GM18861 (cell line): Measurements from ENCODE around the gene NR2F1-AS1.
"Not testable (repeated sequence)": the region's sequence is repeated elsewhere in the genome, so short reads cannot be mapped to it uniquely, and the experiment has no call there.

Experiments used
- ATAC-seq: cut with Tn5 transposase; IDR thresholded peaks from one replicate; pipeline ENCODE4 v1.9.1; 2021; ENCODE audit not compliant: unreplicated experiment

NR2F1-AS1 gene

DNA sequence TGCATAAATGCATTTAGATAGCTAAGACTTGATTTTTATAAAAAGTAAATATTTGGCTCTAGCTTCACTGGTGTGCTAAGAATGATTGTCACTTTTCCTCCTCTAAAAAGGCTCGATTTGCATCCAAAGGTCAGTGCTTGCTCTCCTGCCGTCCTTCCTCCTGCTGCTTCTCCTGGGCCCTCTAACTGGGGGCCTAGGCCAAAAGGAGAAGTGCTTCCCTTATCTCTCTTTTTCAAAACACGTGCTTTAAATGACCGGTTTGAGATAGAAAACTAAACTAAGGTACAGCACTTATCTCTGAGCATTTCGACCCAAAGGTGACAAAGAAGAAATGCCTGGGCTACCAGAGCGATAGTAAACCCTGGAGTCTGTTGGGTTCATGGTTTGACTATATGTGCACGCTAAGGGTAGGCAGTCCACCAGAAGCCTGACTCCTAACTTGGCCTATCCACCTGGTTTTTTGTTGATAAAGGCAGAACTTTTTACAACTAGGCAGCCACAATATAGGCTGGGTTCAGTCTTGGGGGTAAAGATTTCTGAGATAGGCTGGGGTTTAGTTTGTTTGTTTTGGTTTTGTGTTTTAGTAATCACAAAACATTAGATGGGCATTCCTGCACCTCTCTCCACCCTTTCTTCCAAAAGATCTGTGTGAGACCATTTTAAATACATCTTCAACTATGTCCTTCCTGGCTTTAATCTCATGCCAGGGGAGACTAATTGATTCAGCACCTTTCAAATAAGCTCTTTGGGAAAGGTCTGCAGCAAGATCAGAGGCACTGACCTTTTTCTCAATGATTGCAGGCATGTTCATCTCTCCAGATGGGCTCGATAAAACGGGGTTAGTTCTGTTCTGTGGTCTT lies 3.8 kb downstream of the NR2F1-AS1 start:
- ATAC-seq: no peak

DNA sequence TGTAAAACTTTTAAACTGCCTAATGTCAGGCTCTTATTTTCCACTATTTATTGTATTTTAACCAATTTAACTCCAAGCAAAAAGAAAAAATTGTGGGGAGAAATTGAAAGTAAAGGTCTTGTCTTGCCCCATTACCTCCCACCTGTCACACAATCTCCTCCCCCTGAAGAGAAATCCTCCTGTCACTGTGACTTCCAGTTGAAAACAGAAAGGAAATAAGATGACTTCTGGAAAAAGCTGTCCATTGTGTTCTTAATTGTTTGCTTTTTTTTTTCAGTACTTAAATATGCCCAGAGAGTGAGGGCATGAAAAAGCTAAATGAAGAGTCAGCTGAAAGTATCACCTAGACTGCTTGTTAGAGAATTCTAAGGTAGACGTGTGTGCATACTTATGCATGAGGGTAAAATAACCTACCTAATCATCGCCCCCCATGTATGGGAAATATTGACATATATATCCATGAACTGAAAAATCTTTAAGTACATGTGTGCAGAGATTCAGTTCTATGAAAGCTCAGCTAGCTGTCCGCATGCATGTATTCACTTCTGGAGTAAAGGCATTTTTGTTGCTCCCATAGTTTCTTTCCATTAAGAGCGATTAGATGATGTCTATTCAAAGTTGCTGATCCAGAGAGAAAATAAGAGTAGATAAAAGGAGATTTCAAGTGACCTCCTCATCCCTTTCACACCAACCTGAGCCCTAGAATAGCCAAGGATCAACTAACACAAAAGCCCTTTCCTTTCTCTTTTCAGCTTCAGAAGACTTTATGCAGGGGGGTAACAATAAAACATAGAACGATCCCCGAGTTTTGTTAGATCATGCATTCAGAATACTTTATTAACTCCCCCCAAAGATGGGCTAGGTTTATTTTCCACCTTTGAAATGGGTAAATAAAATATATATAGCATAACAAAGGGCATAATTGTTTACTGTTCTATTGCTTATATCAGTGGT lies 5.3 kb downstream of the NR2F1-AS1 start:
- no peak for ATAC-seq

DNA sequence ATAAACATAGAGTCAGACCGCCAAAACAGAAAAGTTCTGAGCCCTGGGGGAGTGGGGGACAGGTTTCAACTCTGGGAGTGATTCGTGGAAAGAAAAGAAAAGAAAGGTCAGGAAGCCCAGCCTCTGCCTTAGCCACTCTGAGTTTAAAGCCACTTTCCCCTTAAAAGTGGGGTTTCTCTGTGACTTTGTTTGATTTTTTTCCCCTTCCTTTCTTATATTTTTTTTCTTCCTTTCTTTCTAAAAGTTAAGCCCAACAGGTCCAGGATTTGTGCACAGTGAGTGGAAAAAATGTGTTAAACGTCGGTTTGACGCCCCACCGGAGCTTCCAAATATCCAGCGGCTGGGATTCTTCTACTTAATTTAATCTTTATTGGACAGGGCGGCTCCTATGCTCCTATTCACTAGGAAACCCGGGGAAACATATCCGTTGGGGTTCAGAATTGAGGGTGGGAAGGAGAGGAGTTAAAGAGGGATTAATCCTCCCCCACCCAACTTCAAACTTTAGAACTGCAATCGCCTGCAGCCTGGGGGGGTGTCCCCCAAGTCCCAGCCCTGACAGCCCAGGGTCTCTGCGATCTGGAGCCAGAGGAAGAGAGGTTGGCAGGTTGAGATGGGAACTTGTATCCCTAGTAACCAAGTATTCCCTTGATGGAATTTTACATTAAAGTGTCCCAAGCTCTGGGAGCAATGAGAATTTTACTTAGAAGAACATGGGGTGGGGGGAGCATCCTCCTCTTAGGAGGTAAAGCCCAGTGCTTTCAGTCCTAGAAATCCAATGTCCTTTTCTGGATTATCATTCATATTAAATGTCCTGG lies 6.3 kb downstream of the NR2F1-AS1 start:
- ATAC-seq: no peak

DNA sequence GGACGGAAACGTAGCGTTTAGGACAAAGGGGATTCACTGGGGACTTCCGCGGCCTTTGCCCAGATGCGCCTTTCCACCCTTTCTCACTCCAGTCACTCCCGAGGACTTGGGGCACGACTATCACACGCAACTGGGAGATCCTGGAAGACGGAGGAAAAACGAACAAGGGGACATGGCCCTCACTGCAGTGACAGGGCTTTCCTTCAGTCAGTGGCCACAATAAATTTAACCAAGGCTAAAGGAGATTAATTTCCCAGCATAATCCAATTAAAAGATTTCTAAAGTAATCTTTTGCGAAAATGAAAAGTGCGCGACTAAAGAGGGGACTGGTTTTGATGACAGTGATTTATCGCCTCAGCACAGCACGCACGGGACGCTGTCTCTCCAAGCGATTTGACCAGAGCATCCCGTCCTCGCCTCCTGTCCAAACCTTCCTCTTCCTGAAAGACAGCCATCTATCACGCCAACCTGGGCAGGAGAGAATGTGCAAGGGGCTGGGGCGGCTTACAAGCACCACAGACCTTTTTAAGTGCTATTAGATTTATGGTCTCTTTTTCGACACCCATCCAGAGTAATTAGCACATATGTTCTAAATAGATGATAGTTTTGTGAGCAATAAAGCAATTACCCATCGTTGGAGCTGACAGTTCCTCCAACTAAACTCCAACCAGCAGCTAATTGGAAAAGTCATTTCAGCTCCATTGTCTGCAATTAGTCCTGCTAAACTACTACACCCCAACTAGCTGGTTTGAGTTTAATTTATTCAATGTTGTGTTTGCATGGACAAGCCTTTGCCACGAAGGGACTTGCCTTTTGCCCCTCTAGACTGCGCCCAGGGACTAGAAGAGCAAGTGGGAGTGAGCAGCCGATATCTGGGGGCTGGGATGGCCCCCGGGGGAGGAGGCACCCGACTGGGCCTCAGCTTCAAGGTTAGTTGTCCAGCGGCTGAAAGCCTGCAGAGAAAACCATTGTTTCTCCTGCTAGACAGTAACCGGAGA lies 7.4 kb downstream of the NR2F1-AS1 start:
- ATAC-seq: no peak

DNA sequence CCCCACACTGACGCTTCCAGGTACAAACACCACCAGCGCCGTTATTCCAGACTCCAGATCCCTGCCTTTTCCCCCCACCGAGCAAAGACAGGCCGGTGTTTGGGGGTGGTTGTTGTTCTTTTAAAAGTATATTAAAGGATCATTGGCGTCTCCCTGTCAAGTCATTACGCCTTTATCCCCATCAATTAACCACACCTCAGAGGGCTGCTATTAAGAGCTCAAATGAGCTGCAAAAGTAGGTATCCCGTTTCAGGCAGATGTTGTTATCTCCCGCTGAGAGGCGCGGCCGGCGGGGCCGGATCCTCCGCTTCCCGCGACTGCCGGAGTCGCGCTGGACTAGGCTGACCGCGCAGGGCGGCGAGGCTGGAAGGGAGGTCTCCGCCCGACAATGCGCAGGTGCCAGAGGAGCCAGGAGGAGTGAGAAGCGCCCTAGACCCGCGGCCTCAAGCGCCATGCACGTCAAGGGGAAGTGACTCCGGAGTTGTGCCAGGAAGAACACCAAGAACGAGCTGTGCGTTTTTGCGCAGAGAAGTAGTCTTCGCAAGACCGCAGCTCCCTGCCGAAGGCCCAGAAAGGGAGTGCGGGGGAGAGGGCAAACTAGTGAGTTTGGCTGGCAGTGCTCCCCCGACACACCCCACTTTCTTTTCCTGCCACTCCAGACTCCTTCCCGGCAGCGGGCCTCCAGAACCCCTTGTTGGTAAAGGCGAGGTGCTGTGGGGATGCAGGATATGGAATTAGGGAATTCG lies 8.2 kb downstream of the NR2F1-AS1 start:
- no peak for ATAC-seq

DNA sequence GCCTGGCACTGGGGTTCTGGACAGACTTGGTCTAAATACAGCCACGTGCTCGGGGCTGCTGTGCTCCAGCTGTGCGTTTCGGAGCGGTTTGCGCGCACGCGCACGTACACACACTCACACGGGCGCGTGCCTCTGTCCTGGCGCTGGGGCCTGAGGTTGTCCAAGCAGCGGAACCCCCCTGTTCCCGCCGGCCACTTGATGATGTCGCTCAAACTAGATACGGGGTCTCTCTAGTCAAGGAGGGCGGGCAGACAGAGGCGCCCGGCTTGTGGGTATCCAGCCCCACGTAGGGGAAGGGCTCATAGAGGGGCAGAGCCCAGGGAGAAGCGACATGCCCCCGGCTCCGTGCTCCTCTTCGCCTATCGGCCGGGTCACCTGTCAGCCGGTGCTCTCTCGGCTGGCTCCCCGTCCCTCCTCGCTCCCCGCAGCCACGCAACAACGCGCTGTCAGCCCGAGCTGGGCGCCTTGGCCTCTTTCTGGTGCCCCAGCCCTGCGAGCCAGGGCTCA lies 8.9 kb downstream of the NR2F1-AS1 start:
- ATAC-seq: no peak

DNA sequence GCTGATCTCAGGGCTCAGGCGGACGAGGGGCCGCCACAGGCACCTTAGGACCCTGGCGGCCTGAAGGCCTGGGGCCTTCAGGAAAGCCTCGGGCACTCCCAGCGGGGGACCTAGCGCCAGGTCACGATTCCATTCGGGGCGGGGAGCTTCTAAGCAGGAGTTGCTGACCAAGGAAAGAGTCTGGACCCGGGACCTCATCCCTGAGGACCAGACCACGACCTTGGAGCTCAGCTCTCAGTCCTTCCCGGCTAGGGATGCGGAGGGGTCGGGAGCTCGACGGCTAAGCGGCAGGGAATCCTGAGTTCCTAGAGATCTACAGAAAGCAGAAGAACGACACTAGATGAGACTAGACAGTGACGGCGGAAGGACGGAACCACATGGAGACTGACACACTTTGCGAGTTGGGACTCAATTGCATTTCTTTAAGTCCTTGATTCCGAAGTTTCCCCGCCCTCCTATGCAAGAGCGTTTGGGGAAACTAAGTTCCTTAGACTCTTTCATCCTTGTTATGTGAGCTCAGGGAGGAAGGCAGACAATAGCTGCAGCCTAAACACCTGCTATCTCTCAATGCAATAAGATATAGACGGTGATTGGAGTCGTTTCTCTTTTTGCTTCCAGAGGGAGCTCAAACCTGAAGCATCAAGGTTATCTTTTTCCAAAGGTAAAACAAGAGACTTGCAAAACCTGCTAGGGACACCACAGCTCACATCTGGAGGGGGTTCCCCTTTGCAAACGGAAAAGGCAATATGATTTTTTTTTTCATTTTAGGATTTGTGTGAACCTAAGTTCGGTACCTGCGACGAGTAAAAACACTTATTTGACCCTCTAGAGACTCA lies 9.7 kb downstream of the NR2F1-AS1 start:
- no peak for ATAC-seq

DNA sequence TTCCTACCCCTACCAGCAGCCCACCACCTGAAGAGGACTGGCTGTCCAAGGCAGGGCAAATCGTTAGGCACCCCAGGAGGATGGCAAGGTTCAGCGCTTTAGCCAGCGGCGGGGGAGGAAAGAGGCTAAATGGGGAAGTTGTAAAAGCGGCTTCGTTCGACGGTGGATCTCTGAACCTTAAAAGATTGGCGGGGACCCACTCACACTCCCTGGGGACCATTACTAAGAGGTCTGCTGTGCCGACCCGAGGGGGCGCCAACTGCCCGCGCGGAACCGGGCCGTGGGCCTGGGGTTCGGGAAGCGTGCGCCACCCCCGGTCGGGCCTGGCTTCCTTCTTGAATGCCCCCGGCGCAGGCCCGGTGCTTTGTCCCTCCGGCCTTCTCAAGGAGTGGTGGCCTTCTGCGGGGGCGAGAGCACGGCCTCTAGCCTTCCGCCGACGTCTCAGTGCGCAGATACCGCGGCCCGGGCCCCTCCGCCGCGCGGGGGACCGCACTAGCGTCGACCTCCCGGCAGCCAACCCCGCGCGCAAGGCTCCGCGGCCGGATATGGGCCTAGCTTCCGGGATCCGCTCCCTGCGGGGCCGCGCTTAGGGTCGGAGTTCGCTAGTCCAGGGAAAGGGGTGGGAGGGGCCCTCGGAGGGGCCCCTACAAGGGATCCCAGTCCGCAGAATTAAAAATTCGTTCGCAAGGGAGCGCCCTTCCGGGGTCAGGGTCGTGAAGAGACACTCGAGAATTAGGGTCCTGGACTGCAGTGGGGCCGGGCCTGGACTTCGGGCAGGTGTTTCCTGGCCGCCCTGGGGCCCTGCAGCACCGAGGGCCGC lies 10.5 kb downstream of the NR2F1-AS1 start:
- ATAC-seq: no peak

DNA sequence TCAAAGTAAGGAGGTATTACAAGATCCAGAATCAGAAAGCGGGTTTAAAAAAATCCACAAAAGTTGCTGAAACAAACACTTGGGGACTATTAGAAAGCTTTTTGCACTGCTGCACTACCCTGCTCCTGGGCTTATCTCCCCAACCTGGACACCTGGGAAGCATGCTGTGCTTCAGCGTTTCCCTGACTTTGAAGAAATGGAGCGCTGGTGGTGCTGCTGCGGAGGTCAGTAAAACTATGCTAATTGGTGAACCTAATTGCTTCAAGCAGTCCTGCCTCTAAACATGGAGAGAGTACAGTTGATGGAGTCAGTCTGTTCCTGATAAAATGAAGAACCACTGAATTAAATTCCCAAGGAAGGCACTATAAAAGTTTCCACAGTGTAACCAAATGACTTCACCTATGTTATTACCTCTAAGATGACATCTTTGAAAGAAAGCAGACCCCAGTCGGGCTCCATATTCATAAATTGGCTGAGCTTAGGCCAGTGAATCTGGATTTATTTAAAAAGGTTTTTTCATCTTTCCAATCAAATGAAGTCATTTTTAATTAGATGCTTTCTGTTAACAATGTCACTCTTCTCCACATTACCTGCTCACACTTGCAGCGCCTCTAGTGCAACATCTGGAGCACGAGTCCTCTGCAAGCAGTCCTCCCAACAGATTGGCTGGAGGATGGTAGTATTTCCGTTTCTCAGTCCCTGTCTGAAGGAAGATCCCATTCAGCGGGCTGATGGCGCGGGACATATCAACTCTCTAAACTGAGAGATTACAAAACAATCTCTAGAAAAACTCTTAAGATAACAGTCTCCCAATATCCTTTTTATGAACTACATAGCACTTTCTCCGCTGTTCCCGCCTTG lies 11.5 kb downstream of the NR2F1-AS1 start:
- ATAC-seq: no peak

DNA sequence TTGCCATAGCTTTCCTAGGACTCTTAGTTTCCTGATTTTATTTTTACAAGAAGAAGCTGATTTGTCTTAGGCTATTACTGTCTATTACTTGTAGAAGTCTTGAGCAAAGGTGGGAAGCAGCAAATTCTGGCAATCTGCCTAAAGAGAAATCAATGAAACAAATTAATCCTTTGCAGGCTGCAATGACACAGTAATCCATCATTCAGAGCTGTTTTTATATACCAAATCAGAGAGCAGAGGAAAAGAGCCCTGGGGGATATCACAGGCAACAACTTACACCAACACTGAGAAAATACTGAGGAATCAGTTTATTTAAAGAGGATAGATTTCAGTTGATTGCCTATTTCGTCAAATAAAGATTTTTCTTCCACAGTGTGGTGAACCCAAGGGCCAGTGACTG lies 13.6 kb downstream of the NR2F1-AS1 start:
- ATAC-seq: no peak

DNA sequence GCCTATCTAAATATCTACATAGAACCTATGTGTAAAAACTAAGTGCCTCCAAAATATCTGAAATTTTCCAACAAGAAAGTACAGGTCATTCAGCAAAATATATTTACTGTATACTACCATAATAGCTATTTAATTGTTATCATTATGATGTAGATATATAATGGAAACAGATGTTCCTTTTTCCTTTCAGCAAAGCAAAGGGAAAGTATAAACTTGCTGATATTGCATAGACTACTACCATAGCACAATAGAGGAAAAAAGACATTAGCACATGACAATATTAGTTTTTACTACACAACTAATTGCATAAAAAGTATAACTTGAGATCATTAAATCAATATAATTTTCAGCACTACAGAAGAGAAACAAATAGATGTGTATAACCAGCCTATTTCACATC lies 14.9 kb downstream of the NR2F1-AS1 start:
- no peak for ATAC-seq

DNA sequence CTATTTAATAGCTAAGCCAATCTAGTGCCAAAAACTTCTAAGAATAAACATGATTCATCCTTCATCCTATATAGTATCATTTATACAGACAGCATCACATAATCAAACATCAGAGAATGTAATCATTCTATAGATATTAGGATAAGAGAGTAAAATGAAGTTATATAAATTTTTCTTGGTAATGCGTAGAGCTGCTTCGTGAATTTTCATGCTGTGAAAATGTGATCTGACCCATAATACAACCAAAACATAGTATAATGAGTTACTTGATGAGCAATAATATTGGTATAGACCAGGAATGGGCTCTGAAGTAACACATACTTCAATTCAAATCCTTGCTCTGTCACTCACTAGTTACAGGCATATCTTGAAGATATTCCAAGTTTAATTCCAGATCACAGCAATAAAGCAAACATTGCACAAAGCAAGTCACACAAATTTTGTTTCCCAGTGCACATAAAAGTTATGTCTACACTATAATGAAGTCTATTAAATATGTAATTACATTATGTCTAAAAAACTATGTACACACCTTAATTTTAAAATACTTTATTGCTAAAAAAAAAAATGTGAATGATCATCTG lies 23.9 kb downstream of the NR2F1-AS1 start:
- no peak for ATAC-seq

DNA sequence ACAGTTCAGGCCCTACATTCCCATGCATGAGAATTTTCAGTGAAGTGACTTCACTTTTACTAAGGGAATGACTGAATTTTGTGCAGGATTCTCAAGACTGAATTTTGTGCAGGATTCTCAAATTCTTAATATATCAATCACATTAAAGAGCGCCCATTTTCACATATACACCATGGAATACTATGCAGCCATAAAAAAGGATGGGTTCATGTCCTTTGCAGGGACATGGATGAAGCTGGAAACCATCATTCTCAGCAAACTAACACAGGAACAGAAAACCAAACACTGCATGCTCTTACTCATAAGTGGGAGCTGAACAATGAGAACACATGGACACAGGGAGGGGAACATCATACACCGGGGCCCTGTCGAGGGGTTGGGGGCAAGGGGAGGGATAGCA lies 31.4 kb downstream of the NR2F1-AS1 start:
- ATAC-seq: not testable (repeated sequence)

DNA sequence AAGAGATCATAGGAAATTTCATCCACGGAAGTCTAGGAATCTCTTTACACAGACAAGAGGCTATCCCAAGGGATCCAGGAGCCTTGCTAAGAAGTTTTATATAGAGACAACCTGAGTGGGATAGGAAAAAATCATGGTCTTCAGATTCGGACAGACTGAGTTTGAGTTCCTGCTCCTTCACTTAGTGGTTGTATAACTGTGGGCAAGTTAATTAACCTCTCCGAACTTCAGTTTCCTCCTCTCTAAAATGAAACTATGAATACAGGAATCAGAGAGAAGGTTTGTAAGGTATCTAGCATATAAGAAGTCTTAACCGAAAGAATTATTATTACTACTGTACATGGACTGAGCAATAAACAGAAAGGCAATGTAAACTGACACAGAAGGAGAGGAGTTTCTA lies 35.1 kb downstream of the NR2F1-AS1 start:
- no peak for ATAC-seq

DNA sequence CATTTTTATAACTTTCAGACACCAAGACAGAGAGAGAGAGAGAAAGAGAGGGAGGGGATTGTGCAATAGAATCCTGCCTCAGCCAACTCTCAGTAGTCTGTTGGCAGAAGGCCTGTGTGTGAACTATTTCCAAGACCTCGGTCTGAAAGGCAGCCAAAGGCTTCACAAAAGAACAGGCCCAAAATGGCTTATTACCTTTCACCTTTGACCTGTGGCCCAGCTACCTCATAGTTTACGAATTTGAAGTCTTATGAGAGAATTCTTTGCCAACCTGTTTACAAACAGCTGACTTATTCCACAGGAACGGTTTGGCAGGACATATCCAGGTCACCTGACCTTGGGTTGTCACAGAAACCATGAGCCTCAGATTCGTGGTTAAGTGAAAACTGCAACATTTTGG lies 48.6 kb downstream of the NR2F1-AS1 start:
- ATAC-seq: no peak

DNA sequence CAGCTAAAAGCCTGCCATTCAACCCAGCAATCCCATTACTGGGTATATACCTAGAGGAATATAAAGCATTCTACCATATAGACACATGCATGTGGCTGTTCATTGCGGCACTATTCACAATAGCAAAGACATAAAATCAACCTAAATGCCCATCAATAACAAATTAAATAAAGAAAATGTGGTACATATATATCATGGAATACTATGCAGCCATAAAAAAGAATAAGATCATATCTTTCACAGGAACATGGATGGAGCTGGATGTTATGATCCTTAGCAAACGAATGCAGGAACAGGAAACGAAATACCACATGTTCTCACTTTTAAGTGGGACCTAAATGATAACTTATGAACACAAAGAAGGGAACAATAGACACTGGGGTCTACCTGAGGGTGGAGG lies 59.2 kb downstream of the NR2F1-AS1 start:
- ATAC-seq: not testable (repeated sequence)
